GM19324 (cell line): Measurements from ENCODE around the gene RSPO1.
"Not testable (repeated sequence)": the region's sequence is repeated elsewhere in the genome, so short reads cannot be mapped to it uniquely, and the experiment has no call there.

Experiments used
- ATAC-seq: cut with Tn5 transposase; IDR thresholded peaks from one replicate; pipeline ENCODE4 v1.9.1; 2021; ENCODE audit warnings: mild to moderate bottlenecking, moderate library complexity; ENCODE audit not compliant: unreplicated experiment, low FRiP score

RSPO1 gene

GRCh38 chr1:37622131-37622530 is 12.6 kb downstream of the RSPO1 start:
- no peak for ATAC-seq

- no peak for ATAC-seq
Observed at GRCh38 chr1:37621326-37621870, 13.3 kb downstream of the RSPO1 start.

GRCh38 chr1:37620707-37621106 is 14.0 kb downstream of the RSPO1 start:
- ATAC-seq, result no peak

- ATAC-seq, result no peak
Observed at GRCh38 chr1:37616330-37616729, 18.4 kb downstream of the RSPO1 start.

- no peak for ATAC-seq
Observed at GRCh38 chr1:37614105-37614504, 20.6 kb downstream of the RSPO1 start.

GRCh38 chr1:37612186-37612585 is 22.5 kb downstream of the RSPO1 start:
- ATAC-seq, result no peak

GRCh38 chr1:37609994-37610393 is 24.7 kb downstream of the RSPO1 start:
- no peak for ATAC-seq

GRCh38 chr1:37609002-37609401 is 25.7 kb downstream of the RSPO1 start:
- no peak for ATAC-seq

- no peak for ATAC-seq
Observed at GRCh38 chr1:37606481-37607263, 28.0 kb downstream of the RSPO1 start.

GRCh38 chr1:37605806-37606474 is 28.8 kb downstream of the RSPO1 start:
- ATAC-seq, result no peak

- ATAC-seq, result no peak
Observed at GRCh38 chr1:37605061-37605650, 29.5 kb downstream of the RSPO1 start.

- no peak for ATAC-seq
Observed at GRCh38 chr1:37602750-37603694, 31.7 kb downstream of the RSPO1 start.

GRCh38 chr1:37601441-37601840 is 33.3 kb downstream of the RSPO1 start:
- ATAC-seq, result no peak

GRCh38 chr1:37599940-37600339 is 34.8 kb downstream of the RSPO1 start:
- no peak for ATAC-seq

- ATAC-seq, result no peak
Observed at GRCh38 chr1:37596182-37596667, 38.5 kb downstream of the RSPO1 start.

GRCh38 chr1:37595440-37596181 is 39.1 kb downstream of the RSPO1 start, which contains the start of gene GNL2:
Gene GNL2 (minus strand): TSS chr1:37595937. CDS start chr1:37595822, 115 bp downstream.
- ATAC-seq, result peak; percentile 96

- no peak for ATAC-seq
Observed at GRCh38 chr1:37593726-37594125, 41.0 kb downstream of the RSPO1 start.

- no peak for ATAC-seq
Observed at GRCh38 chr1:37588939-37589338, 45.8 kb downstream of the RSPO1 start.

GRCh38 chr1:37584544-37584943 is 50.1 kb downstream of the RSPO1 start:
- ATAC-seq, result not testable (repeated sequence)
